ENCODE results near the gene RGS13.

Gene RGS13, protein sequence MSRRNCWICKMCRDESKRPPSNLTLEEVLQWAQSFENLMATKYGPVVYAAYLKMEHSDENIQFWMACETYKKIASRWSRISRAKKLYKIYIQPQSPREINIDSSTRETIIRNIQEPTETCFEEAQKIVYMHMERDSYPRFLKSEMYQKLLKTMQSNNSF

DNA sequence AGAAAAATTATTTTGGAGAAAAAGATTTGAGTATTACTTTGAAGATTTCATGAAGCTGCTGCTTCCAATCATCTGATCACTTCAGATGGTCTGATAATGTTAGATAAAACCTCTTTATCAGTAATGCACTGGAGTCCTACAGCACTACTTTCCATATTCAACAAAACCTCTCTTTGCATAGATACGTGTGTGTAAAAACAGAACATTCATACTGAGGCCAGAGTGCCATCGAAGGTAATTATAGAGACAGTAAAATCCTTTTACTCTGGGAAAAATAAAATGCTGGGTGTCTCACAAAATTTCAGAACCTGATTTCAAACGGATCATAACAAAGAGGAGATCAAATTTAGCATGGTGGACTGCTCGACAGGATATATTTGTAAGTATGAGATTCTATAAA, at the start of gene RGS13:
Gene RGS13 (plus strand): TSS at position 209 of the 400 bp plus-strand sequence. CDS start 8,188 bp downstream, outside the sequence.
- DNase-seq (ENCODE audit: low spot score), result no peak

DNA sequence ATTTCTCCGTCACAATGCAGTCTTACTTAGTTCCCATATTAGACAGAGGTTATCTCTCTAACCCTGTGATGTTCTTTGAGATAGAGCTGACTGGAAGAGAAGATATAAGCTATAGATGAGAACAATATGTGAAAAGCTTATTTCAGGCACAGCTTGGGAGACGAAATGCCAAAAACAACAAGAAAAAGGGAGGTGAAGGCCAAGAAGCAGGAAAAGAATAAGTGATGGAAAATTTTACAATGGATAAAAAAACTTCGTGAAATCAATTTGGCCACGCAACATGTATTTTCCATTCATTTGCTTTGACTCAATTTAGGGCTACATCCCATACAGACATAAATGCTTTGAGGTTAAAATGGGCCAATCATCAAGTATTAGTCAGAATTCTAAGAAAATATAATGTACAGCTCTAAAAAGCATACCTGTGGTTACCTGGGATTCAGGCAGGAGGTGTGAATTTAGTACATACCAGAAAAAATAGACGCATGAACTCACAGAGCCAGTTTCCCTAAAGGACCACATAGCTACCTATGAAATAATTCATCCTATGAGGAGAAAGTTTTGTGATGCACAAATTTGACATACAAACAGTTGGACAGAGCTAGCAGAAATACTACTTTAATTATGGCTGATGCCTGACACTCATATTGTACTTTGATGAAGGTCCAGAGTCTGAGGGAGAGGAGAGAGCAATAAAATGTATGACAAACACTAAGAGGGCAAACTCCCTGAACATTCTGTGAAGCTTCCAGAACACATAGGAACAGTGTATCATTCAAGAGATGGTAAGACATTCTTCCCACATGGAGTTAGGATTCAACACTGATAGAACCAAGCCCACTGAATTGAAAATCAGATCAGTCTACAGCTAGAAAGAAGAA, 48.3 kb upstream of the RGS13 start:
- DNase-seq (ENCODE audit: low spot score), result no peak

DNA sequence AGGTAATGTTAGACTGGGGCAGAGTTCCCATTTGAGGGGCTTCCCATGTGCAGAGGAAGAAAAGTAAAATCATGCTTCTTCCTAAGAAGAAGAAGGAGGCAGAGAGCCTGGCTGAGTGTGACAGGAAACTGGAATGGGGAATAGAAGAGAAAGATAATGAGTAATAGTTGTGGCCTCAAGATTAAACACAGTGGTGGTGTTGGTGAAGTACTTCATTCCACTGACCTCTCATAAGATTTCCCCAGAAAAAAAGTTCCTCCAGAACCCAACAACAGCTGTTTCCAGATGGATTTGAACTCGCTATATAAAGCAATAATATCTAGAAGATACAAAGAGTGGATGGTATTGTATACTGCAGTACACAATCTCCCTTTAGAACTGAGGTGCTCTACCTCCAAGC, 47.4 kb upstream of the RGS13 start:
- DNase-seq (ENCODE audit: low spot score), result peak; percentile 18

DNA sequence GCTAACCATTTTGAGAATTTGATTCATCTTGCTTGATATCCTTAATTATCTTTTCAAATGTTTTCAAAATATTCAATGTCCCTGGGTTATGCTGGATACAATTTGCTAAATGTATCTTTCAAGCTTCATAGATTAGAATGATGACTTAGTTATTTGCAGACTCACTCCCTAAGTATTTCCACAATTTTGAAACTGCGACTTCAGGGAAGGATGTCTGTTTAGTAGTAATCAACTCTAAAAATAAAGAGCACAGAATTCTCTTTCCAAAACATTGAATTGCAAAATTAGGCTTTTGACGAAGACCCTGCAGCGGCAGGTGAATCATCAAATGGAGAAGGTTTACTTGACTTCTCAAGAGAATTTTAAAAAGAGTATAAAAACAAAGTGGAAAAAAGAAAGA, 46.1 kb upstream of the RGS13 start:
- DNase-seq (ENCODE audit: low spot score), result peak; percentile 12

DNA sequence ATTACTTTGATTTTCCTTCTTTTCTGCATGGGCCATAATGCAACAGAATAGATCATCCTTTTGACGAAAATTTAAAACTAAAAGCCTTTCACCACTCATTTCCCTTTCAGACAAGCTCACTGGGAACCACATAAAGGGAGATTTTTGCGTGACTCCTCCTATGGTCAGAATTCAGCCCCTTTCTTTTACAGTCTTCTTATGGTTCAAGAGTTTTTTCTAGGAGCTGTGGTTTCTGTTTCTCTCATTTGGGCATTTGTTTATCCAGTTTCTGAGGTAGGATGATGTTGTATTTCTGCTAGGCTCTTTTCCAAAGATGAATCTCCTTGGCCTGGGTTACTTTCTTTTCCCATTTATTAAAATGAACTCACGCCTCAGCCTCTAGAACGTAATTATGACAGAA, 43.4 kb upstream of the RGS13 start:
- DNase-seq (ENCODE audit: low spot score), result no peak

DNA sequence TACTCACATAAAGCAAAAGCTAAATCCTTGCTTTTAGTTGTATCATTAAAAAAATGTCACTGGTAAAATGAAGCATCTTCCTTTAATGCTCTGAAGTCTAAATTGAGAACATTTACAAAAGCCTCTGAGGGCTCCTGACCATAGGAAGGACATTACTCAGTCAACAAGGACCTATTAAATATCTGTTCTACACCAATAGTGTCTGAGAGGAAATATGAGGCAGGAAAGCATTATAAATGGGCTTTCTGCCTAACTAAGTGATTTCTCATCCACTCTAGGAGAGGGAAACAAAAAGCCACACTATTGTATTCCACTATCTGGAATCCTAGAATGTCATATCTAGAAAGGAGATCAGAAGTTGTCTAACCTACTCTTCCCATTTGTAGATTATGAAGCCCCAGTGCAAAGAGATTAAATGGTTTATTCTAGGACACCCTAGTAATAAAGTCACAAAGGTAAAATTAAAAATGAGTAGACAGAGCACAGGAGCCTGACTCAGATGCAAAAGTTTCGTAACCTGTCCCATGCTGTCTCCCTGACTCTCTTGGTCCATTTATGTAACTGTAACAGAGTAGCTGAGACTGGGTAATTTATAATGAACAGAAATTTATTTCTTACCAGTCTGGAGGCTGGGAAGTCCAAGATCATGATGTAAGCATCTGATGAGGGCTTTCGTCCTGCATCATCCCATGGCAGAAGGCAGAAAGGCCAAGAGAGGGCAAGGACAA, 42.8 kb upstream of the RGS13 start:
- peak; percentile 15 for DNase-seq (ENCODE audit: low spot score)

DNA sequence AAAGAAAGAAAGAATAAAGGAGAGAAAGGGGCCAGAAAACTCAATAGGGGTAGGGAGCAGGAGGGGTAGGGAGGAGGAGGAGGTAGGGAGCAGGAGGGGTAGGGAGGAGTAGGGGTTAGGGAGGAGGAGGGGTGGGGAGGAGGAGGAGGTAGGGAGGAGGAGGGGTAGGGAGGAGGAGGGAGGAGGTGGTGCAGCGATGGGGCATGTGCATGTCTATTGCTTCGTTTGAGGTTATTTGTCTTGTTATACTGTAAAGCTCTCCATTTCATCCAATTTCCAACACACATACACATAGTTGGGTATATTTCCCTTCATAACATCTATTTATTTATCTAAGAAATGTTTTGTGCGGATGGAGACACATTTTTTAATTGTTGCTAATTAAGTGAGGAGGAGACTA, 40.6 kb upstream of the RGS13 start:
- DNase-seq (ENCODE audit: low spot score), result no peak

DNA sequence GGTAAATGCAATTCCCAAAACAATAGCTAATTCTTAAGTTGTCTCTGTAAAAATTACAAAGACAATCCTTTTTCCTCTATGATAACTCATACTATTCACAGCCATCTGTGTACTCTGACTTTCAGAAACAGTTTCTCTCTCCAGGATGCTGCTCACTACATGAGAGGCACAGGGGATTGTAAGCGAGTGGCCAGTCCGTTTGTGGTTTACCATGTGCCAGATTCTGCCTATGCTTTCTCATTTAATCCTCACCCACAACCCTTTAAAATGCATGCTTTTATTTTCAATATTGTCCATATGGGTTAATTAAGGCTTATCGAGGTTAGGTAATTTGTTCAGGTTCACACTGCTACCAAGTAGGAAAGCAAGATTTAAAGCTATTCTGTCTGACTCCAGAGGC, 37.4 kb upstream of the RGS13 start:
- no peak for DNase-seq (ENCODE audit: low spot score)

DNA sequence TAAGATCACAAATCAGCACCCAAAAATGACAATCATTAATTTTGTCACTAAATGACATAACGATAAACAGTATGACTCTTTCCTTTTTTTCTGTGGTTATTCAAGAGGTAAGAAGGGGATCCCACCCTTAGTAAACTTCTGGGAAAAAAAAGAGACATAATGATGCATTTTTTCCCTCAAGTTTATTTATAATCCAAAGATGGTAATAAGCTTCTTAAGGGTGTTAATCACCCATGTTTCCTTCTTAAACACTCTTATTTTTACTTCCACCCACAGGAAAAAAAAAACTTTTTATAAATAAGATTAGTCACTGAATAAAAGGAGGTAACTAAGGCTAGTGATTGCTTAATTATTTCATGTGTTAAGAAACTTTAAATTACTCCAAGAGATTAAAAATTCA, 35.7 kb upstream of the RGS13 start:
- DNase-seq (ENCODE audit: low spot score), result no peak

DNA sequence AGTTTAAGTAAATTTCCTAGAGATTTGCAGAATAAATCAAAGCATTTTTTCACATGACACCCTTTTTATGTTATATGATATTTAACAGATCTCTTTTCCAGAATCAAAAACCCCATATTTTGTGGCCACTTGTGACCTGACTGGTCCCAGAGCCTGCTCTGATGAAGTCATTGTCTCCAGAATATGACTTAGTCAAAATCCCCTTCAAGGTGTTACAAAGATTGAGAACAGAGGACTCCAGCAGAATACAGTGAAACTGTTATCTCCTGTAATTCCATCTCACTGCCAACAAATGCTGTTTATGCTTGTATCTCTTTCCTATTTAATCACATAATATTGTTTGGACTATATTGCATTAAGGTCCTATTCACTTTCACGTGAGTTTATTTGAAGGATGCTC, 34.8 kb upstream of the RGS13 start:
- DNase-seq (ENCODE audit: low spot score), result no peak

DNA sequence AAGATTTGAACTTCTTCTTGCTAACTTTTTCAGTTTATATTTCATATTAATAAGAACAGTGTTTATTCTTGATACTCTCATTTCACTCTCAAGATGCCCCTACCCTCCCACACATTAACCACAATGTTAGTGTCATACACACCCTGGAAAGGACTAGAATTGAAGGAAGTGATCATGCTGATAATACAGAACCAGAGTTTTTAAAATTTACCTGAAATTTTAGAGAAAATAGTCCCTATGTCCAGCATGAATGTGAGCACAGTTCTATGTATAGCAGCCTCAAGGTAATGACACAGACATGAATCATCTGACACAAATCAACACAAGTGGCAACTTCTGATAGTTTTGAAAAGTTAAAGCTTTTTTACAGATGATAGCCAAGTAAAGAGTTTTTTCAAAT, 34.4 kb upstream of the RGS13 start:
- no peak for DNase-seq (ENCODE audit: low spot score)

DNA sequence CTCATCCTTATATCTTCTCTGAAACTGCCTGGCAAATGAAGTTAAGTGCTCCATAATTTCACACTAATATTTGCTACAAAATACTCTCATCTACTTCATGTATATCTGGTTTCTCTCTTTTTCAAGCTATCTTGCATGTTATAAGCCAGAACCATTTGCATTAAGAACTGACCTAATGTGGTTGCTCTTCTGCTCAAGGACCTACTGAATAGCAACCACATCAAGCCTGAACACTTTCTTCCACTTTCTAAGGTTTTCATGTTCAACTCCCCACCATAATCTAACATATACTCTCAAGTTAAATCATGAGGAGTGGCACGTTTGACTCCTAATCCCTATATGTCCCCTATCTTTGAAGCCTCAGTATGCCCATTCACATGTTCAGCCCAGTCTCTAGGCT, 33.2 kb upstream of the RGS13 start:
- DNase-seq (ENCODE audit: low spot score), result no peak

DNA sequence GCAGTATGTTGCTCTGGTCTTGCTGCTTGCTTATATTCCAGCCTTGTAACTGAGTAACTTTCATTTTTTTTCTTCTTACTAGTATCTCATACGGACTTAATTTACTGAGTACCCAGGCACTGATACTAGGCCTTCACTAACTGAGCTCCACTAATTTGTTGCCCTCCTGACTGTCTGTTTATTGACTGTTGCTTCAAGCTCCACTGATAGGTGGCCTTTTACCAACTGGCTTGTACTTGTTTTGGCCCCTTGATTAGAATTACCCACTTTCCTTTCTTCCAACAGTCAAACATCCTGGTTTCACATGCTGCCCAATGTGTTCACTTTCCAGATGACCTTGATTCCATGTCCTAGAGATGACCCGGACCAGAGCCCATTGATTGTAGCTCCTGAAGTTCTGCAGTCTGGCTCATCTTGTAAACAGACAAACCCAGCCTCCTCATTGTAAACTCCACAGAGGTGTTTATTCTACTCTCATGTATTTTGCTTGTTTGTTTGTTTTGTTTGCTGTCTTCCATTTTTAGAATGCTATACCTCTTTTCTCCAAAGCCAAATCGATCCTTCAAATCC, 32.6 kb upstream of the RGS13 start:
- no peak for DNase-seq (ENCODE audit: low spot score)

DNA sequence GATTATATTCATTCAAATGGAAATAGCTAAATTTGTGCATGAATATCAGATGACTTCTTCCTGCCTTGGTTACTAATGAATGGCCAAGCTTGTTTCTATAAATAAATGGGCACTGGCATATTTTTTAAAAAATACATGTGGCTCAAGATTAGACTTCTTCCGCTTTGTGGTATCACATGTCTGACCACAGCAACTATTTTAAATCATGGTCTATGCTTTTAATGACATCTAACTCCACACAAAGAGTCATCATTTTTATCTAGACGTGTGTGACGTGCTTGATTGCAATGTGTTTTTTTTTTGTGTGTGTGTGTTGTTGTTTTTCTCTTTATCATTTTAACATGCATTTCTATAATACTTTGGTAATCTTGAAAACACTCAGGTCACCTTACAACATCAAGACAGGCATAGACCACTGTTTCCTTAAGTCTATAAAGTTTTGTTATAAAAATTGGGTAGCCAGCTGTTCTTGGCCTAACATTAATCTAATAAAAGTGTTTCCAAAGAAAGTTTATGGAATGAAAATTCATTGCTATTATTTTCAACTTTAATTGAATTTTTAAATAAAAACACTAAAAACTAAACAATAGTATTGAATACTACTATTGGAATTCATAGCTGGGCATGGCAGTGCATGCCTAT, 30.8 kb upstream of the RGS13 start:
- no peak for DNase-seq (ENCODE audit: low spot score)

DNA sequence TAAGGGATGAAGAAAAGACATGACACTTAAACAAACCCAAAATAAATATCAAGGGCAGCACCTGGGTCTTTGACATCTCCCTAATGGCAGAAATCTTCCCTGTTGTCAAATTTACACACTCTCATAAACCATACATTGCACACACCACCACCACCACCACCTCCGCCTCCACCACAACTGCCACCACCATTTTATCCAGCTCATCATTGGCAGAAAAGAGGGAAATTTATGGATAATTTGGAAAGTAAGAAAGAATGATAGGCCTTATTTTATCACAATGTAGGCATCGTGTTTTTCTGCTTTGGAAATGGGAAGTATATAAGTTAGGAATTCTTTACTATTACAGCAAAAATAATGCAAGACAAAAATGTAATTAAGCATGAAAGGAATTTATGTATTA, 27.3 kb upstream of the RGS13 start:
- no peak for DNase-seq (ENCODE audit: low spot score)

DNA sequence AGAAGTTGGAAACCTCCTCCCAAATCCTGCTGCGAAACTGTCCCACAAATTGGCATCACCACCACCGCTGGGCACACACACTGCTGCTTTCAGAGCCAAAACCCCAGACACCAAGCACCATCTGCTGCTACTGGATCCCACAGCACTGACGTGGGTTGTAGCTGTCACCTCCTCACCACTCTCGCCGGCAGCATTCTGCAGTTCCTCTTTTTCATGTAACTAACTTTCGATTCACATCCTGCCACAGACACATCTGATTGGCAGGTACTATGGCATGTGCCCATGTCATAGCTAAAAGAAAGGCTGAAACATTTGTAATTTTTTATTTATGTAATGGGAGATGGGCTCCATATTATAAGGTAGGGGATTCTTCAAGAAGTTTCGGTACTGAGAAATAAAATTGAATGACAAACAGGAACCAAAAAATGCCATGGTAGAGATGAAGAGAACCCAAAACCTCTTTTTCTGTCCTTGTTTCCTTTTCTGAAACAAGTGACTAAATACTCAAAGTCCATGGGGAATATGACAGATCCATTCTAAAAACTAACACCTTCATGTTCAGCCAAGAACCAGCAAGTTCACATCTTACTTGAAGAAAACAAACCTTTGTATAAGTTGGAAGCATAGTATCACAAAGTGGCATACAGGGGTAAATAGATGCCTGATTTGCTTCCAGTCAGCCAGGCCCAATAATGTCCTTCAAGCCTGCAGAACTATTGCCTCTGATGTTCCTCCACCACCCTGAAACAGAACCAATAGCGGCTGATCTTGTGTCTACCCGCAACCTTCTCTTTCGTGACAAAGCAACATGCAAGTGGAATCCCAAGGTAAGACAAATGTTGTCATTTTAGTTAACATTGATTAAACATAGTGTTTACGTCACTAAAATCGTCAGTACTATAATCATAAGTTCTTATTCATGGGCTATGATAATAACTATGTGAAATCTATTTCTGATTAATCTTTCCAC, 26.6 kb upstream of the RGS13 start:
- DNase-seq (ENCODE audit: low spot score), result no peak

DNA sequence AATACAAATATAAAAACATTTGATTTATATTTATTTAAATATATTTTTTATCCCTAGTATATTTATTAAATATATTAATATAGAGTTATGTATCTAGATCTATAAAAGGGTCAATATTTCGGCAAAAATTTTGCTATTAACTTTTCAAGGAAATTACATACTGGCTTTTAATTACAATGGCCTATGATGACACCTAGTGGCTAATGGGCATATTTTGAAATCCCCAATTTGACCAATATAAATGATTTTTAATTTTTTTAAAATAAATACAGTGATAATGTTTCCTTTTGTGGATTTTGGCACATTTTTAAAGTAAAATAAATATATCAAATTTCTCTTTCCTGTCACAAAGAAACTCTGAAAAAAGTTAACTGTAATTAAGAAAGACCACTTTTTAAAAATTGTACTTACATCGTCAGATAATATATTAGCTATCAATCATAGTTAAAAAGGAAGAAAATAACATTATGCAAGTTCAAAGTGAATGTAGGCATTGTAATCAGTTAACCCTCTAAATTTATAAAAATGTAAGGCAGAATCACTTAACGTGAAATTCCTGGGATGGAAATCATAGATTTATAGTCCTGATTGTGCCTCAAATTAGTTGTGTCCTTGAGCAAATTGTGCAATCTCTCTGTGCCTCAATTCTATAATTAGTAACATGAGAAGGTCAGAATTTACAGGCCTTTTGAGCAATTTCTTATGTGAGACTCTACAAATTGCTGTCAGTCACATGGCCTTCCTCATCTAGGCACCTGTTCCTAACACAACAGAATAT, 25.6 kb upstream of the RGS13 start:
- DNase-seq (ENCODE audit: low spot score), result no peak

DNA sequence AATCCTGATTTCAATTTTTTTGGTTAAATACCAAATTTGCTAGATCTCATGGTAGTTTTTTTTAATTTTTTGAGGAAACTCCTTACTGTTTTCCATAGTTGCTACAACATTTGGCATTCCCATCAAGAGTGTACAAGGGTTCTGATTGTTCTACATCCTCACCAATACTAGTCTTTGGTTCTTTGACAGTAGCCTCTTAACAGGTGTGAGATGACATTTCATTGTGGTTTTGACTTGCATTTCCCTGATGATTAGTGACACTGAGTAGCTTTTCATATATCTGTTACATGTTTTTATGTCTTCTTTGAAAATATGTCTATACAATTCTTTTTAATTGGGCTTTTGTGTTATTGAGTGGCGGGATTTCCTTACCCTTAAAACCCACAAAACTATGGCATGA, 20.9 kb upstream of the RGS13 start:
- no peak for DNase-seq (ENCODE audit: low spot score)

DNA sequence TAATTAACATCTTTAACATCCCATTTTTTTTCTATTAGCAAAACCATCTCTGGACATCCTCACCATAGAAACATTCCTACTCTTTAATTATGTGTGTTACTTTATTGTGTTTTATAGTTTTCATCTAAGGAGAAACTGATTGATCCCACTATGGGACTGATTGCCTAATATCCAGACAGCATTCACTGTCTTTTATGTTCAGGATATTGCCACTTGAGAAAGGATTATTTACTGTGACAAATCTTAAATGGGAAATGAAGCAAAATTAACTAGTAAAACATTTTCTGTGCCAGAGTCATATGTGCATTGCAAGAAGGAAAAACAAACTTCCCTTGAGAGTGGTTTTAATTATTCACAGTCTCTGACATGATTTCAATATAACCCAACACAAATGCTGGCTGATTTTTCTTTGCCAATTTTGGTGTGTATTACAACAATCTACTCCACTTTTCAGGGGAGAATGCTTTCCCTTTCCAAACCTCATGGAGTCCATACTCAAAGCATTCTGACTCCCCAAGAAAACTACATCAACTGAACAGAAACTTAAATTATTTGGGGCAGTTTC, 15.8 kb upstream of the RGS13 start:
- no peak for DNase-seq (ENCODE audit: low spot score)

Measured in AG08395 (cell line).